H9 (cell line): ENCODE measurements around the gene ETV4. TPM values are rescaled to one million over a fixed set of nuclear protein-coding genes. Genes with fewer than 3 reads are reported as not detected.

Experiments used
- DNase-seq: peaks from one replicate; pipeline ENCODE4 v3.0.0-alpha.2; 2017
- H2AFZ ChIP-seq: one replicate; pipeline ENCODE4 v1.6.1; 2013; ENCODE audit warnings: mild to moderate bottlenecking, low read length, control low read depth, moderate library complexity
- H2AK5ac ChIP-seq: 2 replicates; pipeline ENCODE4 v1.6.1; 2013; ENCODE audit warnings: low read length, control low read depth, mixed read lengths; ENCODE audit not compliant: insufficient read length
- H2BK120ac ChIP-seq: one replicate; pipeline ENCODE4 v1.6.1; 2013; ENCODE audit warnings: low read depth, mild to moderate bottlenecking, low read length, control low read depth, inconsistent platforms; ENCODE audit not compliant: poor library complexity, severe bottlenecking
- H2BK12ac ChIP-seq: 2 replicates; pipeline ENCODE4 v1.6.1; 2013; ENCODE audit warnings: low read length, control low read depth, mixed read lengths, low read depth; ENCODE audit not compliant: insufficient read length
- H2BK15ac ChIP-seq: 2 replicates; pipeline ENCODE4 v1.6.1; 2013; ENCODE audit warnings: low read depth, low read length, control low read depth
- H2BK20ac ChIP-seq: one replicate; pipeline ENCODE4 v1.6.1; 2013; ENCODE audit warnings: low read depth, mild to moderate bottlenecking, low read length, control low read depth, inconsistent platforms; ENCODE audit not compliant: poor library complexity, severe bottlenecking
- H2BK5ac ChIP-seq: 2 replicates; pipeline ENCODE4 v1.6.1; 2013; ENCODE audit warnings: low read length, control low read depth, mixed read lengths; ENCODE audit not compliant: insufficient read length
- H3K14ac ChIP-seq: 2 replicates; pipeline ENCODE4 v1.6.1; 2013; ENCODE audit warnings: low read length, control low read depth; ENCODE audit not compliant: insufficient read depth
- H3K18ac ChIP-seq: 2 replicates; pipeline ENCODE4 v1.6.1; 2013; ENCODE audit warnings: low read depth, mild to moderate bottlenecking, mixed read lengths, low read length, control low read depth; ENCODE audit not compliant: insufficient read length
- H3K23ac ChIP-seq: 2 replicates; pipeline ENCODE4 v1.6.1; 2013; ENCODE audit warnings: low read length, control low read depth, mixed read lengths, low read depth; ENCODE audit not compliant: insufficient read length
- H3K23me2 ChIP-seq: 2 replicates; pipeline ENCODE4 v1.6.1; 2013; ENCODE audit warnings: low read depth, mild to moderate bottlenecking, mixed read lengths, low read length, control low read depth; ENCODE audit not compliant: insufficient read length, poor library complexity, severe bottlenecking
- H3K27ac ChIP-seq: 2 replicates; pipeline ENCODE4 v1.5.1; 2013; ENCODE audit warnings: low read length, control low read depth, mixed read lengths, low read depth; ENCODE audit not compliant: insufficient read length
- H3K27me3 ChIP-seq: 2 replicates; pipeline ENCODE4 v1.6.1; 2013; ENCODE audit warnings: low read length, control low read depth, inconsistent platforms; ENCODE audit not compliant: insufficient read depth
- H3K4ac ChIP-seq: 2 replicates; pipeline ENCODE4 v1.6.1; 2013; ENCODE audit warnings: low read depth, mild to moderate bottlenecking, control low read depth, inconsistent platforms, low read length, moderate library complexity
- H3K4me1 ChIP-seq: 2 replicates; pipeline ENCODE4 v1.6.1; 2013; ENCODE audit warnings: low read length, control low read depth, inconsistent platforms; ENCODE audit not compliant: insufficient read depth
- H3K4me2 ChIP-seq: 2 replicates; pipeline ENCODE4 v1.6.1; 2013; ENCODE audit warnings: low read length, control low read depth, mixed read lengths; ENCODE audit not compliant: insufficient read length, insufficient read depth
- H3K56ac ChIP-seq: 2 replicates; pipeline ENCODE4 v1.6.1; 2013; ENCODE audit warnings: low read depth, mild to moderate bottlenecking, mixed read lengths, low read length, control low read depth; ENCODE audit not compliant: insufficient read length
- H3K79me1 ChIP-seq: 2 replicates; pipeline ENCODE4 v1.6.1; 2013; ENCODE audit warnings: low read depth, mild to moderate bottlenecking, moderate library complexity, low read length, control low read depth, inconsistent platforms; ENCODE audit not compliant: insufficient read depth, poor library complexity, severe bottlenecking
- H3K79me2 ChIP-seq: 2 replicates; pipeline ENCODE4 v1.6.1; 2013; ENCODE audit warnings: low read length, control low read depth, inconsistent platforms; ENCODE audit not compliant: insufficient read depth
- H3K9ac ChIP-seq: 2 replicates; pipeline ENCODE4 v1.6.1; 2013; ENCODE audit warnings: low read length, control low read depth, mixed read lengths; ENCODE audit not compliant: insufficient read length; ENCODE audit errors: extremely low read depth
- H3K9me3 ChIP-seq: one replicate; pipeline ENCODE4 v1.6.1; 2013; ENCODE audit warnings: low read depth, low read length, inconsistent platforms; ENCODE audit not compliant: control insufficient read depth
- H3T11ph ChIP-seq: one replicate; pipeline ENCODE4 v1.6.1; 2013; ENCODE audit warnings: mild to moderate bottlenecking, low read length, control low read depth, inconsistent platforms
- H4K20me1 ChIP-seq: one replicate; pipeline ENCODE4 v1.6.1; 2013; ENCODE audit not compliant: control insufficient read depth, insufficient read length, insufficient read depth
- H4K5ac ChIP-seq: 2 replicates; pipeline ENCODE4 v1.6.1; 2013; ENCODE audit warnings: low read depth, mild to moderate bottlenecking, mixed read lengths, low read length, control low read depth; ENCODE audit not compliant: insufficient read length
- H4K8ac ChIP-seq: replicated peaks from 2 replicates; pipeline ENCODE4 v1.6.1; 2013; ENCODE audit warnings: low read length, control low read depth, mixed read lengths, low read depth; ENCODE audit not compliant: insufficient read length
- H4K91ac ChIP-seq: 2 replicates; pipeline ENCODE4 v1.6.1; 2013; ENCODE audit warnings: low read depth, mild to moderate bottlenecking, moderate library complexity, mixed read lengths, low read length, control low read depth; ENCODE audit not compliant: insufficient read length
- H3K27ac Mint-ChIP-seq, 3 experiments: 2 replicates in 2 of 3; 3 replicates in 1 of 3; pipeline ENCODE4 v1.8.0; 2020 to 2021; ENCODE audit warnings: mixed read lengths in 3 of 3, mild to moderate bottlenecking in 1 of 3, moderate library complexity in 1 of 3
- H3K27me3 Mint-ChIP-seq: 2 replicates; pipeline ENCODE4 v1.8.0; 2021; ENCODE audit warnings: low read depth, mild to moderate bottlenecking, moderate library complexity, mixed read lengths
- H3K36me3 Mint-ChIP-seq, 3 experiments: 2 replicates in 2 of 3; 3 replicates in 1 of 3; pipeline ENCODE4 v1.8.0; 2020 to 2021; ENCODE audit warnings: low read depth in 3 of 3, mixed read lengths in 3 of 3; ENCODE audit not compliant: insufficient read depth in 1 of 3
- H3K4me1 Mint-ChIP-seq, 2 experiments: 2 replicates each; pipeline ENCODE4 v1.8.0; 2020; ENCODE audit warnings: mixed read lengths in 2 of 2
- H3K4me3 Mint-ChIP-seq, 2 experiments: 2 replicates in 1 of 2; 3 replicates in 1 of 2; pipeline ENCODE4 v1.8.0; 2020 to 2021; ENCODE audit warnings: mild to moderate bottlenecking in 2 of 2, mixed read lengths in 2 of 2, moderate library complexity in 1 of 2
- H3K9me3 Mint-ChIP-seq, 2 experiments: 2 replicates in 1 of 2; 3 replicates in 1 of 2; pipeline ENCODE4 v1.8.0; 2020; ENCODE audit warnings: mild to moderate bottlenecking in 2 of 2, mixed read lengths in 2 of 2, moderate library complexity in 1 of 2
- WGBS: extraction: QIAGEN DNeasy Blood & Tissue Kit; methylation state at CpG from one replicate; pipeline ENCODE4 v1.1.7; 2013; ENCODE audit warnings: missing lambda C conversion rate, low lambda C conversion rate, mixed read lengths; ENCODE audit not compliant: insufficient read length; ENCODE audit errors: extremely low coverage; 5-methylcytosine and 5-hydroxymethylcytosine counted together
- total RNA-seq: library from RNA; stranded (reverse); gene quantifications from 2 replicates; pipeline ENCODE4 v1.2.1, GENCODE V29; 2021
- TF ChIP-seq, protein P1 (sequence below): fragments of 200-600 bp; sonication (generic); conservative IDR thresholded peaks from 3 replicates; pipeline ENCODE4 v1.8.0; 2021; ENCODE audit warnings: antibody characterized with exemption, mild to moderate bottlenecking

ETV4 gene
- total RNA-seq, 1 experiment from 2014 or later: 74.4 TPM

DNA sequence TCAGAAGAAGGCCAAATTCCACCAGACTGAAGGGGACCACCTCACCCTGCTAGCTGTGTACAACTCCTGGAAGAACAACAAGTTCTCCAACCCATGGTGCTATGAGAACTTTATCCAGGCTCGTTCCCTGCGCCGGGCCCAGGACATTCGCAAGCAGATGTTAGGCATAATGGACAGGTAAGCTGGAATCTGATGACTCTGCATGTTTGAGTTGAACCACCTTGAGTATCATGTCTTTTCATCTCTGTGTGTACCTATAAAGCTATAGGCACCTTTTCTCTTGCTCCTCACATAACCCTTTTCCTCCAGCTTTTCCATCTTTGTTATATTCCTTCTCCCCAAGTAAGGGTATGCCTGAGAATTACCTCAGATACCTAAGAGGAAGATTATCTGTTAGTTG is 24.8 kb downstream of the ETV4 start:
- no peaks in the 10 kb centered on the region for H3K27me3 ChIP-seq
- WGBS: no CpG with 5 or more reads among the region's 4 CpGs
- no peak overlapping the region for H2BK120ac ChIP-seq
- TF ChIP-seq, protein P1, sequence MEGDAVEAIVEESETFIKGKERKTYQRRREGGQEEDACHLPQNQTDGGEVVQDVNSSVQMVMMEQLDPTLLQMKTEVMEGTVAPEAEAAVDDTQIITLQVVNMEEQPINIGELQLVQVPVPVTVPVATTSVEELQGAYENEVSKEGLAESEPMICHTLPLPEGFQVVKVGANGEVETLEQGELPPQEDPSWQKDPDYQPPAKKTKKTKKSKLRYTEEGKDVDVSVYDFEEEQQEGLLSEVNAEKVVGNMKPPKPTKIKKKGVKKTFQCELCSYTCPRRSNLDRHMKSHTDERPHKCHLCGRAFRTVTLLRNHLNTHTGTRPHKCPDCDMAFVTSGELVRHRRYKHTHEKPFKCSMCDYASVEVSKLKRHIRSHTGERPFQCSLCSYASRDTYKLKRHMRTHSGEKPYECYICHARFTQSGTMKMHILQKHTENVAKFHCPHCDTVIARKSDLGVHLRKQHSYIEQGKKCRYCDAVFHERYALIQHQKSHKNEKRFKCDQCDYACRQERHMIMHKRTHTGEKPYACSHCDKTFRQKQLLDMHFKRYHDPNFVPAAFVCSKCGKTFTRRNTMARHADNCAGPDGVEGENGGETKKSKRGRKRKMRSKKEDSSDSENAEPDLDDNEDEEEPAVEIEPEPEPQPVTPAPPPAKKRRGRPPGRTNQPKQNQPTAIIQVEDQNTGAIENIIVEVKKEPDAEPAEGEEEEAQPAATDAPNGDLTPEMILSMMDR: no peak
- H3K4me1 ChIP-seq: peaks cover 5% of the 10 kb centered on the region; the same call in 1 of the 2 replicates
- Mint-ChIP-seq H3K36me3 (peaks cover 25 to 93% (median 76%) of the 10 kb centered on the region in 3 experiments), H3K27me3 (no peaks in the 10 kb centered on the region; the same call in 1 of the 2 replicates), H3K4me3 (no peak overlapping the region), H3K27ac (no peak overlapping the region; a peak in 1 of 7 replicates), H3K9me3 (no peaks in the 10 kb centered on the region), H3K4me1 (peaks cover 15 to 16% of the 10 kb centered on the region in 2 experiments)
- no peak overlapping the region for H3K23ac ChIP-seq
- no peak overlapping the region for H3T11ph ChIP-seq
- no peak overlapping the region for H4K91ac ChIP-seq
- H3K79me2 ChIP-seq: no peaks in the 10 kb centered on the region
- H4K20me1 ChIP-seq: no peaks in the 10 kb centered on the region
- H3K23me2 ChIP-seq: no peaks in the 10 kb centered on the region
- no peak overlapping the region for H3K14ac ChIP-seq
- no peaks in the 10 kb centered on the region for H3K9me3 ChIP-seq
- no peaks in the 10 kb centered on the region for H3K79me1 ChIP-seq
- DNase-seq: no peak
- H2BK20ac ChIP-seq: no peak overlapping the region
- H2BK12ac ChIP-seq: no peak overlapping the region
- no peak overlapping the region for H3K56ac ChIP-seq
- no peak overlapping the region for H4K5ac ChIP-seq
- H3K4me2 ChIP-seq: no peak overlapping the region
- no peak overlapping the region for H3K27ac ChIP-seq
- no peak overlapping the region for H2BK15ac ChIP-seq
- H2AK5ac ChIP-seq: no peak overlapping the region
- H2AFZ ChIP-seq: no peak overlapping the region
- H2BK5ac ChIP-seq: no peak overlapping the region
- H3K4ac ChIP-seq: no peak overlapping the region
- H4K8ac ChIP-seq: no peak overlapping the region
- H3K9ac ChIP-seq: no peak overlapping the region
- no peak overlapping the region for H3K18ac ChIP-seq
